K562 (cell line): ENCODE measurements around the gene CXCL6. TPM values are rescaled to one million over a fixed set of nuclear protein-coding genes. Genes with fewer than 3 reads are reported as not detected.

Experiments used
- ATAC-seq: fragments of 200-7000 bp; cut with Tn5 transposase; 3 replicates; pipeline ENCODE4 v1.9.1; 2020; ENCODE audit warnings: moderate library complexity
- BruUV-seq: library from RNA; stranded (reverse); fragments of 400-500 nt; replicated peaks from 2 replicates; lab custom pipeline; 2021; lab: Mats Ljungman, UMichigan
- CTCF ChIA-PET: fragments of 300-600 bp; formaldehyde crosslinking; extraction: SDS; loops from one replicate; lab custom pipeline; 2021; ENCODE audit warnings: low intra/inter-chr PET ratio; lab: Yijun Ruan, JAX
- POLR2A ChIA-PET: fragments of 300-600, 350-650 bp; sonication (Branson Sonifier 250); formaldehyde crosslinking; extraction: SDS; loops from one replicate; lab custom pipeline; 2021; ENCODE audit warnings: antibody characterized with exemption, inconsistent platforms; lab: Yijun Ruan, JAX
- DNase-seq, 4 experiments: peaks; one replicate each; pipeline versions ENCODE4 v3.0.0 to v3.0.0-alpha.2; 2011 to 2018; ENCODE audit warnings: low spot score in 3 of 4, mixed read lengths in 3 of 4; ENCODE audit errors: extremely low read depth in 1 of 4
- FAIRE-seq: peaks from 2 replicates; lab custom pipeline; 2011; peaks lifted over from hg19 to GRCh38; lab: Jason Lieb, UNC
- H2AFZ ChIP-seq: 2 replicates; pipeline ENCODE4 v1.6.0; 2011; ENCODE audit warnings: low read depth, low read length, control low read depth, inconsistent platforms
- H3K27ac ChIP-seq: fragments of 200-600 bp; 3 replicates; pipeline ENCODE4 v1.8.0; 2011; ENCODE audit warnings: low read depth, mild to moderate bottlenecking, control low read depth, inconsistent platforms, low read length, moderate library complexity, mixed read lengths; ENCODE audit errors: extremely low read depth
- H3K27me3 ChIP-seq, 2 experiments: fragments of 300-600 bp in 1 of 2; 2 replicates in 1 of 2; 3 replicates in 1 of 2; pipeline versions ENCODE4 v1.6.0 to v1.8.0; 2011; ENCODE audit warnings: inconsistent platforms in 2 of 2, low read length in 2 of 2, mild to moderate bottlenecking in 1 of 2, mixed read lengths in 1 of 2, moderate library complexity in 1 of 2; ENCODE audit not compliant: control insufficient read depth in 2 of 2, insufficient read depth in 2 of 2
- H3K36me3 ChIP-seq: fragments of 300-600 bp; 3 replicates; pipeline ENCODE4 v1.8.0; 2011; ENCODE audit warnings: mild to moderate bottlenecking, low read length, inconsistent platforms; ENCODE audit not compliant: control insufficient read depth, insufficient read depth
- H3K4me1 ChIP-seq, 2 experiments: fragments of 200-600 bp in 1 of 2; replicated peaks in 1 of 2; 2 replicates in 1 of 2; 3 replicates in 1 of 2; pipeline versions ENCODE4 v1.5.1 to v1.8.0; 2011; ENCODE audit warnings: inconsistent platforms in 2 of 2, low read length in 2 of 2, mild to moderate bottlenecking in 1 of 2, mixed read lengths in 1 of 2, moderate library complexity in 1 of 2; ENCODE audit not compliant: control insufficient read depth in 2 of 2, insufficient read depth in 2 of 2
- H3K4me2 ChIP-seq: 2 replicates; pipeline ENCODE4 v1.6.1; 2011; ENCODE audit warnings: low read length, control low read depth, inconsistent platforms, mixed read lengths; ENCODE audit not compliant: insufficient read depth
- H3K4me3 ChIP-seq: fragments of 200-600 bp; sonication (generic), shearing (Covaris generic); 2 replicates; pipeline ENCODE4 v1.5.1; 2016; ENCODE audit warnings: control low read depth, inconsistent platforms
- H3K79me2 ChIP-seq: fragments of 200-600 bp; 3 replicates; pipeline ENCODE4 v1.8.0; 2011; ENCODE audit warnings: low read length, inconsistent platforms; ENCODE audit not compliant: control insufficient read depth, insufficient read depth
- H3K9ac ChIP-seq, 2 experiments: 2 replicates each; pipeline versions ENCODE4 v1.6.0 to v1.6.1; 2011; ENCODE audit warnings: low read depth in 2 of 2, low read length in 2 of 2, control low read depth in 1 of 2, inconsistent platforms in 1 of 2, mild to moderate bottlenecking in 1 of 2, mixed read lengths in 1 of 2; ENCODE audit not compliant: insufficient read depth in 1 of 2
- H3K9me1 ChIP-seq: one replicate; pipeline ENCODE4 v1.6.0; 2011; ENCODE audit warnings: inconsistent platforms, mild to moderate bottlenecking, low read length, moderate library complexity; ENCODE audit not compliant: control insufficient read depth, insufficient read depth
- H3K9me3 ChIP-seq: replicated peaks from 2 replicates; pipeline ENCODE4 v1.5.1; 2011; ENCODE audit warnings: low read depth, low read length, inconsistent platforms; ENCODE audit not compliant: control insufficient read depth, insufficient read depth
- H4K20me1 ChIP-seq: replicated peaks from 2 replicates; pipeline ENCODE4 v1.6.1; 2011; ENCODE audit warnings: low read length, inconsistent platforms, mixed read lengths; ENCODE audit not compliant: control insufficient read depth, insufficient read depth
- DNMT1 ChIP-seq: fragments of 450-650 bp; IDR thresholded peaks from 2 replicates; pipeline ENCODE4 v1.6.1; 2016; ENCODE audit warnings: antibody characterized with exemption, mild to moderate bottlenecking
- PHTF2 ChIP-seq: fragments of 250-450 bp; sonication (Bioruptor Pico); IDR thresholded peaks from 2 replicates; pipeline ENCODE4 v1.5.0; 2021; ENCODE audit warnings: mild to moderate bottlenecking
- ZNF3 ChIP-seq: fragments of 250-450 bp; sonication (Bioruptor Pico); IDR thresholded peaks from 2 replicates; pipeline ENCODE4 v1.5.0; 2021; ENCODE audit warnings: mild to moderate bottlenecking, moderate library complexity
- WGBS: fragments of 100-300 bp; shearing (Covaris generic); methylation state at CpG from one replicate; pipeline ENCODE4 v1.1.6; 2016; ENCODE audit warnings: low coverage, mixed read lengths; ENCODE audit not compliant: insufficient coverage; ENCODE audit errors: missing lambda C conversion rate; 5-methylcytosine and 5-hydroxymethylcytosine counted together
- in situ Hi-C: fragments of 300-500 bp; cut with MboI; formaldehyde crosslinking; loops from 4 replicates; pipeline ENCODE4 v1.15.0; 2018; ENCODE audit warnings: inconsistent platforms, mixed read lengths
- intact Hi-C: fragments of 100-400 bp; cut with micrococcal nuclease; formaldehyde crosslinking; loops from 2 replicates; pipeline ENCODE4 v1.14.2; 2022
- polyA plus RNA-seq, 8 experiments: library from polyadenylated mRNA; depleted of rRNA in 4 of 8; stranded (reverse) in 5 of 8; unstranded in 3 of 8; fragments of >200 nt; fragmentation: Nextera tagmentation in 2 of 8; fragmentation: Illumina TruSeq in 1 of 8; extraction: Ambion mirVana in 2 of 8; extraction: Trizol in 1 of 8; gene quantifications; 2 replicates each; pipeline versions ENCODE4 v1.2.1 to v1.2.3, GENCODE V29; 2011 to 2014; ENCODE audit warnings: inconsistent platforms in 1 of 8, missing spikeins in 1 of 8
- total RNA-seq, 7 experiments: library from RNA; depleted of rRNA in 6 of 7; stranded (reverse); fragments of >200 nt in 6 of 7; fragmentation: Illumina TruSeq in 2 of 7; extraction: Trizol in 2 of 7; gene quantifications; 2 replicates each; pipeline versions ENCODE4 v1.2.1 to v1.2.3, GENCODE V29; 2011 to 2021; ENCODE audit warnings: low replicate concordance in 1 of 7
- TF ChIP-seq, protein P1 (sequence below): sonication (generic); formaldehyde crosslinking; IDR thresholded peaks from 2 replicates; pipeline ENCODE4 v1.8.1; 2023; ENCODE audit warnings: mild to moderate bottlenecking, missing genetic modification reagents, moderate library complexity

CXCL6 gene
- total and polyA plus RNA-seq, 9 of the 15 experiments (the other 6 are each of a cell fraction or from before 2014, with no cell fraction given) = not detected

- no peak for DNase-seq
- POLR2A ChIA-PET = no interaction called here
- ATAC-seq = no peak
Observed at GRCh38 chr4:73848183-73848777, 11.8 kb downstream of the CXCL6 start.

More at GRCh38 chr4:73848183-73848777, 11.8 kb downstream of the CXCL6 start:
- Histone ChIP-seq H3K4me1 (peaks cover 3 to 5% of the 10 kb centered on the region in 2 experiments; a peak in 3 of 5 replicates), H3K27ac (no peak overlapping the region), H3K79me2 (no peaks in the 10 kb centered on the region), H3K27me3 (no peaks in the 10 kb centered on the region), H3K9ac (no peak overlapping the region), H3K9me3 (no peaks in the 10 kb centered on the region), H2AFZ (no peak overlapping the region), H4K20me1 (no peaks in the 10 kb centered on the region), H3K36me3 (no peaks in the 10 kb centered on the region), H3K4me2 (no peak overlapping the region), H3K9me1 (no peaks in the 10 kb centered on the region), H3K4me3 (no peak overlapping the region)
- in situ Hi-C loops (no loop called here), intact Hi-C loops (no loop called here)
- CTCF ChIA-PET = no interaction called here
- WGBS = 29% methylated on average over 1 of the region's 1 CpG
- no TSS peak for BruUV-seq
- no peak for TF ChIP-seq DNMT1
- no peak for TF ChIP-seq PHTF2 (CRISPR knock-in tag)
- TF ChIP-seq ZNF3 = no peak
- TF ChIP-seq, protein P1, sequence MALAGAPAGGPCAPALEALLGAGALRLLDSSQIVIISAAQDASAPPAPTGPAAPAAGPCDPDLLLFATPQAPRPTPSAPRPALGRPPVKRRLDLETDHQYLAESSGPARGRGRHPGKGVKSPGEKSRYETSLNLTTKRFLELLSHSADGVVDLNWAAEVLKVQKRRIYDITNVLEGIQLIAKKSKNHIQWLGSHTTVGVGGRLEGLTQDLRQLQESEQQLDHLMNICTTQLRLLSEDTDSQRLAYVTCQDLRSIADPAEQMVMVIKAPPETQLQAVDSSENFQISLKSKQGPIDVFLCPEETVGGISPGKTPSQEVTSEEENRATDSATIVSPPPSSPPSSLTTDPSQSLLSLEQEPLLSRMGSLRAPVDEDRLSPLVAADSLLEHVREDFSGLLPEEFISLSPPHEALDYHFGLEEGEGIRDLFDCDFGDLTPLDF (CRISPR knock-in tag) = no peak
- FAIRE-seq = no peak
